ENCODE data around the gene SLC9A9. TPM values are rescaled to one million over a fixed set of nuclear protein-coding genes. Genes with fewer than 3 reads are reported as not detected.

The SLC9A9 gene
- total RNA-seq, 1 donor from 2014 or later = 11.4 TPM

- Mint-ChIP-seq H3K27me3 (ENCODE audit: unreplicated experiment) (peaks cover 1% of the 10 kb centered on the region), H3K27ac (ENCODE audit: unreplicated experiment) (no peak overlapping the region), H3K4me1 (ENCODE audit: low read depth, unreplicated experiment) (peaks cover 9% of the 10 kb centered on the region), H3K4me3 (ENCODE audit: unreplicated experiment) (no peak overlapping the region), H3K36me3 (ENCODE audit: unreplicated experiment) (no peaks in the 10 kb centered on the region), H3K9me3 (ENCODE audit: unreplicated experiment) (no peaks in the 10 kb centered on the region)
- no peak for TF ChIP-seq CTCF (IDR thresholded peaks at IDR 0.05; ENCODE audit: partially characterized antibody, unreplicated experiment)
- no peak for DNase-seq
Measured at GRCh38 chr3:143429628-143430514, 418.4 kb downstream of the SLC9A9 start.

- Mint-ChIP-seq H3K36me3 (ENCODE audit: unreplicated experiment) (no peaks in the 10 kb centered on the region), H3K4me3 (ENCODE audit: unreplicated experiment) (no peak overlapping the region), H3K9me3 (ENCODE audit: unreplicated experiment) (no peaks in the 10 kb centered on the region), H3K27ac (ENCODE audit: unreplicated experiment) (no peak overlapping the region), H3K4me1 (ENCODE audit: low read depth, unreplicated experiment) (peaks cover 9% of the 10 kb centered on the region), H3K27me3 (ENCODE audit: unreplicated experiment) (peaks cover 1% of the 10 kb centered on the region)
- no peak for DNase-seq
- TF ChIP-seq CTCF (IDR thresholded peaks at IDR 0.05; ENCODE audit: partially characterized antibody, unreplicated experiment) = no peak
Measured at GRCh38 chr3:143428294-143428693, 420.0 kb downstream of the SLC9A9 start.

- no peak for TF ChIP-seq CTCF (IDR thresholded peaks at IDR 0.05; ENCODE audit: partially characterized antibody, unreplicated experiment)
- no peaks in the 10 kb centered on the region for H3K36me3 Mint-ChIP-seq (ENCODE audit: unreplicated experiment)
- DNase-seq = no peak
- H3K9me3 Mint-ChIP-seq (ENCODE audit: unreplicated experiment) = no peaks in the 10 kb centered on the region
- H3K4me3 Mint-ChIP-seq (ENCODE audit: unreplicated experiment) = no peak overlapping the region
- H3K4me1 Mint-ChIP-seq (ENCODE audit: low read depth, unreplicated experiment) = peaks cover 9% of the 10 kb centered on the region
- no peak overlapping the region for H3K27ac Mint-ChIP-seq (ENCODE audit: unreplicated experiment)
- peaks cover 1% of the 10 kb centered on the region for H3K27me3 Mint-ChIP-seq (ENCODE audit: unreplicated experiment)
Measured at GRCh38 chr3:143427631-143428030, 420.6 kb downstream of the SLC9A9 start.

GRCh38 chr3:143424874-143425273 is 423.4 kb downstream of the SLC9A9 start:
- H3K36me3 Mint-ChIP-seq (ENCODE audit: unreplicated experiment) = no peaks in the 10 kb centered on the region
- no peaks in the 10 kb centered on the region for H3K27me3 Mint-ChIP-seq (ENCODE audit: unreplicated experiment)
- no peaks in the 10 kb centered on the region for H3K9me3 Mint-ChIP-seq (ENCODE audit: unreplicated experiment)
- H3K4me3 Mint-ChIP-seq (ENCODE audit: unreplicated experiment) = no peak overlapping the region
- no peak overlapping the region for H3K27ac Mint-ChIP-seq (ENCODE audit: unreplicated experiment)
- no peak for DNase-seq
- TF ChIP-seq CTCF (IDR thresholded peaks at IDR 0.05; ENCODE audit: partially characterized antibody, unreplicated experiment) = no peak
- peaks cover 7% of the 10 kb centered on the region for H3K4me1 Mint-ChIP-seq (ENCODE audit: low read depth, unreplicated experiment)

- TF ChIP-seq CTCF (IDR thresholded peaks at IDR 0.05; ENCODE audit: partially characterized antibody, unreplicated experiment) = no peak
- H3K9me3 Mint-ChIP-seq (ENCODE audit: unreplicated experiment) = no peaks in the 10 kb centered on the region
- DNase-seq = no peak
- H3K36me3 Mint-ChIP-seq (ENCODE audit: unreplicated experiment) = no peaks in the 10 kb centered on the region
- H3K4me3 Mint-ChIP-seq (ENCODE audit: unreplicated experiment) = no peak overlapping the region
- peaks cover 1% of the 10 kb centered on the region for H3K4me1 Mint-ChIP-seq (ENCODE audit: low read depth, unreplicated experiment)
- H3K27ac Mint-ChIP-seq (ENCODE audit: unreplicated experiment) = no peak overlapping the region
- H3K27me3 Mint-ChIP-seq (ENCODE audit: unreplicated experiment) = peaks cover 1% of the 10 kb centered on the region
Measured at GRCh38 chr3:143421556-143421955, 426.7 kb downstream of the SLC9A9 start.

All from glutamatergic neuron (in vitro differentiated cells).